Subcutaneous abdominal adipose tissue (tissue), 5 donors: ENCODE results near the gene MS4A18.

Experiments
- H3K27ac ChIP-seq: one replicate; pipeline ENCODE4 v1.7.0; 2013; ENCODE audit warnings: low read depth, mild to moderate bottlenecking, inconsistent platforms, low read length, moderate library complexity
- H3K27me3 ChIP-seq, 5 donors: one replicate each; pipeline ENCODE4 v1.7.0; 2013; ENCODE audit warnings: low read length in 5 of 5, inconsistent platforms in 1 of 5; ENCODE audit not compliant: control insufficient read depth in 5 of 5, insufficient read depth in 4 of 5
- H3K36me3 ChIP-seq, 5 donors: one replicate each; pipeline ENCODE4 v1.7.0; 2013; ENCODE audit warnings: low read length in 5 of 5; ENCODE audit not compliant: control insufficient read depth in 5 of 5, insufficient read depth in 5 of 5
- H3K4me1 ChIP-seq, 5 donors: one replicate each; pipeline ENCODE4 v1.7.0; 2013; ENCODE audit warnings: low read length in 5 of 5, mild to moderate bottlenecking in 3 of 5, moderate library complexity in 1 of 5; ENCODE audit not compliant: control insufficient read depth in 5 of 5, insufficient read depth in 5 of 5
- H3K4me3 ChIP-seq, 5 donors: one replicate each; pipeline ENCODE4 v1.7.0; 2013; ENCODE audit warnings: low read length in 5 of 5, low read depth in 1 of 5
- H3K9ac ChIP-seq, 5 donors: one replicate each; pipeline ENCODE4 v1.7.0; 2013; ENCODE audit warnings: low read length in 5 of 5, mild to moderate bottlenecking in 4 of 5, moderate library complexity in 3 of 5
- H3K9me3 ChIP-seq, 5 donors: one replicate each; pipeline ENCODE4 v1.7.0; 2013; ENCODE audit warnings: low read length in 5 of 5; ENCODE audit not compliant: control insufficient read depth in 5 of 5
- donor health status: healthy.
- donor health status: healthy.
- donor health status: healthy.
- donor health status: healthy.
- donor health status: healthy.

MS4A18 gene

GRCh38 chr11:60791153-60791933 lies 66.8 kb downstream of the MS4A18 start:
- peaks cover 0 to 9% (median 0%) of the 10 kb centered on the region in 5 donors for H3K27me3 ChIP-seq
- no peaks in the 10 kb centered on the region for H3K36me3 ChIP-seq
- peaks cover 12 to 23% (median 15%) of the 10 kb centered on the region in 5 donors for H3K4me1 ChIP-seq
- H3K4me3 ChIP-seq: no peak overlapping the region
- H3K9me3 ChIP-seq: peaks cover 0 to 10% (median 6%) of the 10 kb centered on the region in 5 donors
- no peak overlapping the region for H3K9ac ChIP-seq
- no peak overlapping the region for H3K27ac ChIP-seq

- Histone ChIP-seq H3K27ac (no peak overlapping the region), H3K9ac (no peak overlapping the region), H3K4me1 (peaks cover under 1 to 11% (median 7%) of the 10 kb centered on the region in 5 donors), H3K36me3 (no peaks in the 10 kb centered on the region), H3K9me3 (peaks cover 0 to 11% (median 10%) of the 10 kb centered on the region in 5 donors), H3K27me3 (peaks cover 0 to 9% (median 0%) of the 10 kb centered on the region in 5 donors), H3K4me3 (no peak overlapping the region)
These were observed 68.0 kb downstream of the MS4A18 start for GRCh38 chr11:60792521-60792920.
